Measurements from ENCODE around the gene INHBC. TPM values are rescaled to one million over a fixed set of nuclear protein-coding genes. Genes with fewer than 3 reads are reported as not detected.

Gene INHBC
- total RNA-seq, 1 donor from 2014 or later = not detected

DNA sequence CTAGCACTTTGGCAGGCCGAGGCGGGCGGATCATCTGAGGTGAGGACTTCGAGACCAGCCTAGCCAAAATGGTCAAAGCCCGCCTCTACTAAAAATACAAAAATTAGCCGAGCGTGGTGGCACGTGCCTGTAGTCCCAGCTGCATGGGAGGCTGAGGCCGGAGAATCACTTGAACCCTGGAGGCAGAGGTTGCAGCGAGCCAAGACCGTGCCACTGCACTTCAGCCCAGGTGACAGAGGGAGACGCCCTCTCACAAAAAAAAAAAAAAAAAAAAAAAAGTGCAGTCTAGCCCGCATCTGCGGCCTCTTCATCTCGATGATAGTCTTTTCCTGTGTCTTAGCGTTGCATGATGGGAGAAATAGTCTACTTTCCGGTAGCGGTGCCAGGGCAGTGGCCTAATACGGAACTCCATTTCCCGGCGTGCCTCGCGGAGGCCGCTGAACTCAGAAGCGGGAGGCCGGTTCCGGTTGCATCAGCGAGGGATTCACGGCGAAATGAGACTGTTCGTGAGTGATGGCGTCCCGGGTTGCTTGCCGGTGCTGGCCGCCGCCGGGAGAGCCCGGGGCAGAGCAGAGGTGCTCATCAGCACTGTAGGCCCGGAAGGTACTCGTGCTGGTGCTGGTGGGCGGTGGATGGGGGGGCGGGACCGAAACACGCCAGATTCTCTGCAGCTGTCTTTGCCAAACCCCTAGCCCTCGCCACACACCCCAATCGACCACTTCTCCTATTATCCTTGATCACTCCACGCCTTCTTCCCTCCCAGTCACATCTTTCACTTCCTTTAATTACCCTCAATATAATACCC, 53.2 kb downstream of the INHBC start, which contains the start of gene MARS1:
TSS of gene MARS1 (plus strand) at position 472 of the 805 bp plus-strand sequence. CDS start at position 495, 23 bp downstream.
- no peak for TF ChIP-seq CTCF (IDR thresholded peaks at IDR 0.05)
- no peaks in the 10 kb centered on the region for H3K9me3 Mint-ChIP-seq (ENCODE audit: unreplicated experiment)
- DNase-seq (ENCODE audit: extremely low spot score, unreplicated experiment) = peak; percentile 97
- H3K4me1 Mint-ChIP-seq (ENCODE audit: unreplicated experiment) = peaks cover 31% of the 10 kb centered on the region
- peak within 1 kb of the TSS; percentile 86 for H3K4me3 Mint-ChIP-seq (ENCODE audit: unreplicated experiment)
- H3K27me3 Mint-ChIP-seq (ENCODE audit: unreplicated experiment) = no peaks in the 10 kb centered on the region
- peaks cover 25% of the 10 kb centered on the region for H3K36me3 Mint-ChIP-seq (ENCODE audit: unreplicated experiment)
- H3K27ac Mint-ChIP-seq (ENCODE audit: unreplicated experiment) = peak within 1 kb of the TSS; percentile 88

- H3K4me3 Mint-ChIP-seq (ENCODE audit: unreplicated experiment) = peak overlapping the region; percentile 86
- DNase-seq (ENCODE audit: extremely low spot score, unreplicated experiment) = no peak
- H3K36me3 Mint-ChIP-seq (ENCODE audit: unreplicated experiment) = peaks cover 28% of the 10 kb centered on the region
- peaks cover 24% of the 10 kb centered on the region for H3K4me1 Mint-ChIP-seq (ENCODE audit: unreplicated experiment)
- H3K27me3 Mint-ChIP-seq (ENCODE audit: unreplicated experiment) = no peaks in the 10 kb centered on the region
- H3K27ac Mint-ChIP-seq (ENCODE audit: unreplicated experiment) = peak overlapping the region; percentile 88
- no peak for TF ChIP-seq CTCF (IDR thresholded peaks at IDR 0.05)
- no peaks in the 10 kb centered on the region for H3K9me3 Mint-ChIP-seq (ENCODE audit: unreplicated experiment)
These were observed 54.0 kb downstream of the INHBC start for GRCh38 chr12:57488402-57489156.

DNA sequence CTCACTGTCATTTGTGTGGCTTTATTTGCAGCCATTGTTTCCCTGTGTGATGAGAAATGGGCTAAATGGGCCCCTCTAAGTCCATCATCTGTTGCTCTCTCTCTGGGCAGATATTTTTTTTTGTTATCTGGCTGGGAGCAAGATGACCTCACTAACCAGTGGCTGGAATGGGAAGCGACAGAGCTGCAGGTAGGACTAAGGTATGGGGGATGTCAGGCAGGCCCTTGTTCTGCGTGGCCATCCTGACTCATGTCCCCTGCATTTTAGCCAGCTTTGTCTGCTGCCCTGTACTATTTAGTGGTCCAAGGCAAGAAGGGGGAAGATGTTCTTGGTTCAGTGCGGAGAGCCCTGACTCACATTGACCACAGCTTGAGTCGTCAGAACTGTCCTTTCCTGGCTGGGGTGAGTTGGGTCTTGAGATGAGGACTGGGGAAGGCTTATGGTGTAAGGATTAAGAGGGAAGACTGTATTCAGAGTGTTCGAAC, 54.6 kb downstream of the INHBC start:
- peaks cover 28% of the 10 kb centered on the region for H3K36me3 Mint-ChIP-seq (ENCODE audit: unreplicated experiment)
- peak overlapping the region; percentile 88 for H3K27ac Mint-ChIP-seq (ENCODE audit: unreplicated experiment)
- peak overlapping the region; percentile 86 for H3K4me3 Mint-ChIP-seq (ENCODE audit: unreplicated experiment)
- TF ChIP-seq CTCF (IDR thresholded peaks at IDR 0.05) = no peak
- no peaks in the 10 kb centered on the region for H3K27me3 Mint-ChIP-seq (ENCODE audit: unreplicated experiment)
- peaks cover 24% of the 10 kb centered on the region for H3K4me1 Mint-ChIP-seq (ENCODE audit: unreplicated experiment)
- no peak for DNase-seq (ENCODE audit: extremely low spot score, unreplicated experiment)
- H3K9me3 Mint-ChIP-seq (ENCODE audit: unreplicated experiment) = no peaks in the 10 kb centered on the region

DNA sequence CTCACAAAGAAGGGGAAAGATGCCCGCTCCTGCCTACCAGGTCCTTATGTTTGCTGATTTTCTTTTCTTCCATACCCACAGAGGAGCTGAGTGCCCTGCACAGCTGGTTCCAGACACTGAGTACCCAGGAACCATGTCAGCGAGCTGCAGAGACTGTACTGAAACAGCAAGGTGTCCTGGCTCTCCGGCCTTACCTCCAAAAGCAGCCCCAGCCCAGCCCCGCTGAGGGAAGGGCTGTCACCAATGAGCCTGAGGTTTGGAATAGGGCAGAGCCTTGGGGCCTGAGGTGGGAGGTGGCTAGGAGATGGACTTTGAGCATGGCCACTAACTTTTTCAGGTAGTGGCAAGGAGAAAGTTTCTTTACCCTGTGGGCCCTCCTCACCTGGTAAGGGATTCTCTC, 55.5 kb downstream of the INHBC start:
- Mint-ChIP-seq H3K27ac (ENCODE audit: unreplicated experiment) (no peak overlapping the region), H3K36me3 (ENCODE audit: unreplicated experiment) (peaks cover 28% of the 10 kb centered on the region), H3K4me3 (ENCODE audit: unreplicated experiment) (no peak overlapping the region), H3K27me3 (ENCODE audit: unreplicated experiment) (no peaks in the 10 kb centered on the region), H3K9me3 (ENCODE audit: unreplicated experiment) (no peaks in the 10 kb centered on the region), H3K4me1 (ENCODE audit: unreplicated experiment) (peaks cover 24% of the 10 kb centered on the region)
- TF ChIP-seq CTCF (IDR thresholded peaks at IDR 0.05) = no peak
- DNase-seq (ENCODE audit: extremely low spot score, unreplicated experiment) = no peak
